Ureter (tissue), 1 donor: ENCODE results near the gene DGLUCY. TPM values are rescaled to one million over a fixed set of nuclear protein-coding genes. Genes with fewer than 3 reads are reported as not detected.

Source experiments
- total RNA-seq: library from RNA; stranded (reverse); gene quantifications from one replicate; pipeline ENCODE4 v1.2.4, GENCODE V29; 2023
- donor health status: DM: yes; HTN: yes; CAD: no.

Gene DGLUCY
- total RNA-seq, 1 donor from 2014 or later = 141 TPM

Other genes starting within 250 kb of the DGLUCY start
- 19.7 TPM for gene RPS6KA5, start 53.4 kb upstream of the DGLUCY start, total RNA-seq
- 3.0 TPM for gene GPR68, start 130.6 kb downstream of the DGLUCY start, total RNA-seq